SK-N-SH (cell line): ENCODE data around the gene MRPL52.

Source experiments
- EP300 ChIP-seq, 2 experiments: IDR thresholded peaks; 2 replicates each; pipeline versions ENCODE4 v1.4.0 to v1.6.1; 2012; ENCODE audit warnings: borderline replicate concordance in 1 of 2, low read depth in 1 of 2, low read length in 1 of 2
- GABPA ChIP-seq: IDR thresholded peaks from 2 replicates; pipeline ENCODE4 v1.4.0; 2012; ENCODE audit warnings: low read depth, mild to moderate bottlenecking
- JUND ChIP-seq: IDR thresholded peaks from 2 replicates; pipeline ENCODE4 v1.4.0; 2012
- NFIC ChIP-seq: IDR thresholded peaks from 2 replicates; pipeline ENCODE4 v1.4.0; 2012; ENCODE audit warnings: borderline replicate concordance
- POLR2AphosphoS5 ChIP-seq: IDR thresholded peaks from 2 replicates; pipeline ENCODE4 v1.6.1; 2012; ENCODE audit warnings: low read depth, low read length
- RCOR1 ChIP-seq: fragments of 150-350 bp; IDR thresholded peaks from 2 replicates; pipeline ENCODE4 v1.6.1; 2017; ENCODE audit warnings: antibody characterized with exemption, low read length
- RXRA ChIP-seq: IDR thresholded peaks from 2 replicates; pipeline ENCODE4 v1.4.0; 2012; ENCODE audit warnings: low read depth, mild to moderate bottlenecking, borderline replicate concordance
- TEAD4 ChIP-seq: IDR thresholded peaks from 2 replicates; pipeline ENCODE4 v1.4.0; 2012; ENCODE audit warnings: mild to moderate bottlenecking, borderline replicate concordance; ENCODE audit not compliant: insufficient read depth
- TF ChIP-seq, protein P1 (sequence below): fragments of 200-600 bp; sonication (generic); IDR thresholded peaks from 2 replicates; pipeline ENCODE4 v1.6.1; 2017; ENCODE audit warnings: antibody characterized with exemption, mild to moderate bottlenecking, moderate library complexity

DNA sequence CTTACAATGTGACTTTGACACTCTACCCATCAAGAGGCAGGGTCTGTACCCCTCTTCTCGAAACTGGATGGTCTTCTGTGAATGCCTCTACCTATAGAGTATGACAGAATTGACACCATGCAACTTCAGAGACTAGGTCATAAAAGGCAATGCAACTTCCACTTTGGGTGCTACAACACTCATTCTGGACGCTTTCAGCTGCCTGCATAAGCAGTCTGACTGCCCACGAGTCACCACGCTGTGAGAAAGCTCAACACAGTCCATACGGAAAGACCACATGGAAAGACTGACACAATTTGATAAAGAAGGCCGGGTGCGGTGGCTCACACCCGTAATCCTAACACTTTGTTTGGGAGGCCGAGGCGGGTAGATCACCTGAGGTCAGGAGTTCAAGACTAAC is 29.3 kb upstream of the MRPL52 start:
- no peak for TF ChIP-seq RXRA
- no peak for TF ChIP-seq EP300 (IDR thresholded peaks at IDR 0.05; ENCODE audit: borderline replicate concordance in 1 of 2, low read depth in 1 of 2, low read length in 1 of 2)
- TF ChIP-seq, protein P1, sequence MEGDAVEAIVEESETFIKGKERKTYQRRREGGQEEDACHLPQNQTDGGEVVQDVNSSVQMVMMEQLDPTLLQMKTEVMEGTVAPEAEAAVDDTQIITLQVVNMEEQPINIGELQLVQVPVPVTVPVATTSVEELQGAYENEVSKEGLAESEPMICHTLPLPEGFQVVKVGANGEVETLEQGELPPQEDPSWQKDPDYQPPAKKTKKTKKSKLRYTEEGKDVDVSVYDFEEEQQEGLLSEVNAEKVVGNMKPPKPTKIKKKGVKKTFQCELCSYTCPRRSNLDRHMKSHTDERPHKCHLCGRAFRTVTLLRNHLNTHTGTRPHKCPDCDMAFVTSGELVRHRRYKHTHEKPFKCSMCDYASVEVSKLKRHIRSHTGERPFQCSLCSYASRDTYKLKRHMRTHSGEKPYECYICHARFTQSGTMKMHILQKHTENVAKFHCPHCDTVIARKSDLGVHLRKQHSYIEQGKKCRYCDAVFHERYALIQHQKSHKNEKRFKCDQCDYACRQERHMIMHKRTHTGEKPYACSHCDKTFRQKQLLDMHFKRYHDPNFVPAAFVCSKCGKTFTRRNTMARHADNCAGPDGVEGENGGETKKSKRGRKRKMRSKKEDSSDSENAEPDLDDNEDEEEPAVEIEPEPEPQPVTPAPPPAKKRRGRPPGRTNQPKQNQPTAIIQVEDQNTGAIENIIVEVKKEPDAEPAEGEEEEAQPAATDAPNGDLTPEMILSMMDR = no peak
- no peak for TF ChIP-seq TEAD4
- TF ChIP-seq POLR2AphosphoS5 = no peak
- no peak for TF ChIP-seq NFIC
- no peak for TF ChIP-seq GABPA
- no peak for TF ChIP-seq RCOR1
- no peak for TF ChIP-seq JUND
